Nephron (organoid): ENCODE measurements around the gene FANCD2.
A peak's percentile ranks its signal among the peaks of the same experiment; 100 is the strongest.
"Not testable (repeated sequence)": the region's sequence is repeated elsewhere in the genome, so short reads cannot be mapped to it uniquely, and the experiment has no call there.

Source experiments
- H3K27ac Mint-ChIP-seq, 3 experiments: 2 replicates each; pipeline ENCODE4 v1.8.0; 2020; ENCODE audit warnings: mixed read lengths in 3 of 3, mild to moderate bottlenecking in 2 of 3, moderate library complexity in 1 of 3
- H3K27me3 Mint-ChIP-seq: 2 replicates; pipeline ENCODE4 v1.8.0; 2021; ENCODE audit warnings: low read depth, mild to moderate bottlenecking, moderate library complexity, mixed read lengths
- H3K36me3 Mint-ChIP-seq: 2 replicates; pipeline ENCODE4 v1.8.0; 2020; ENCODE audit warnings: low read depth, mixed read lengths
- H3K4me1 Mint-ChIP-seq: 2 replicates; pipeline ENCODE4 v1.8.0; 2020; ENCODE audit warnings: mixed read lengths
- H3K4me3 Mint-ChIP-seq, 3 experiments: 2 replicates each; pipeline ENCODE4 v1.8.0; 2020; ENCODE audit warnings: mild to moderate bottlenecking in 3 of 3, mixed read lengths in 3 of 3, moderate library complexity in 2 of 3
- H3K9me3 Mint-ChIP-seq: 2 replicates; pipeline ENCODE4 v1.8.0; 2020; ENCODE audit warnings: mixed read lengths
- CTCF ChIP-seq, 3 experiments: fragments of 200-600 bp; sonication (generic); IDR thresholded peaks; one replicate each; pipeline ENCODE4 v1.5.0; 2021; ENCODE audit warnings: antibody characterized with exemption in 3 of 3; ENCODE audit not compliant: unreplicated experiment in 3 of 3

FANCD2 gene

GRCh38 chr3:10119376-10119775 is 93.1 kb downstream of the FANCD2 start:
- no peak for TF ChIP-seq CTCF (IDR thresholded peaks at IDR 0.05; ENCODE audit: unreplicated experiment in 3 of 3)
- no peak overlapping the region for H3K27ac Mint-ChIP-seq
- H3K4me3 Mint-ChIP-seq, result peak overlapping the region in 1 of 3 experiments; percentile 27
- H3K9me3 Mint-ChIP-seq, result no peaks in the 10 kb centered on the region
- H3K4me1 Mint-ChIP-seq, result peaks cover 13% of the 10 kb centered on the region
- H3K27me3 Mint-ChIP-seq, result no peaks in the 10 kb centered on the region
- H3K36me3 Mint-ChIP-seq, result peaks cover 28% of the 10 kb centered on the region

- H3K27me3 Mint-ChIP-seq, result no peaks in the 10 kb centered on the region
These were observed 94.8 kb downstream of the FANCD2 start for GRCh38 chr3:10121064-10121463.

DNA sequence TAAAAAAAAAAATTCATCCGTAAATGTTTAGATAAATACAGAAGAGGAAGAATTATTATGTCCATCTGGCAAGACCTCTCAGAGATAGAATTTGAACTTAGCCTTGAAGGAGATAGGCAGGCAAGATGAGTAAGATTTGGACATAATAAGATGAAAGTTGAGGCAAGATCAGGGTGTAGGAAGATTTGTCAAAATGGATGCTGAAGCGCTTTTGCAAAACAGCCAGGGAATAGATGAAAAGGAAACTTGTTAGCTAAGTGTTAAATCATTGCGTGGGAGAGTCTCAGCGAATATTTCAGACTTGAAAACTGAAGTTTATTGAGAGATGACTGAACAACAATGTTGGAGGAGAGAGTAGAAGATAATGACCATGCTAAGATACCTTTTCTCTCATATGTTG is 96.5 kb downstream of the FANCD2 start:
- H3K4me3 Mint-ChIP-seq, result no peak overlapping the region
- no peaks in the 10 kb centered on the region for H3K9me3 Mint-ChIP-seq
- no peak overlapping the region for H3K27ac Mint-ChIP-seq
- H3K36me3 Mint-ChIP-seq, result peaks cover 55% of the 10 kb centered on the region
- TF ChIP-seq CTCF (IDR thresholded peaks at IDR 0.05; ENCODE audit: unreplicated experiment in 3 of 3), result no peak
- H3K27me3 Mint-ChIP-seq, result no peaks in the 10 kb centered on the region
- H3K4me1 Mint-ChIP-seq, result no peaks in the 10 kb centered on the region

More at GRCh38 chr3:10121064-10121463, 94.8 kb downstream of the FANCD2 start:
- Mint-ChIP-seq H3K4me1 (peaks cover 6% of the 10 kb centered on the region), H3K27ac (no peak overlapping the region), H3K36me3 (peaks cover 40% of the 10 kb centered on the region), H3K4me3 (no peak overlapping the region), H3K9me3 (no peaks in the 10 kb centered on the region)
- no peak for TF ChIP-seq CTCF (IDR thresholded peaks at IDR 0.05; ENCODE audit: unreplicated experiment in 3 of 3)

- H3K9me3 Mint-ChIP-seq, H3K27me3 Mint-ChIP-seq, H3K4me1 Mint-ChIP-seq, H3K36me3 Mint-ChIP-seq, H3K27ac Mint-ChIP-seq, H3K4me3 Mint-ChIP-seq: not testable (repeated sequence)
These were observed 109.6 kb downstream of the FANCD2 start for GRCh38 chr3:10135872-10136271.

GRCh38 chr3:10136426-10137005 is 110.3 kb downstream of the FANCD2 start:
- no peak for TF ChIP-seq CTCF (IDR thresholded peaks at IDR 0.05; ENCODE audit: unreplicated experiment in 3 of 3)
- Mint-ChIP-seq H3K36me3 (no peaks in the 10 kb centered on the region), H3K27ac (no peak overlapping the region), H3K4me3 (no peak overlapping the region), H3K4me1 (no peaks in the 10 kb centered on the region), H3K9me3 (no peaks in the 10 kb centered on the region), H3K27me3 (no peaks in the 10 kb centered on the region)

GRCh38 chr3:10137178-10137577 is 110.9 kb downstream of the FANCD2 start:
- no peak for TF ChIP-seq CTCF (IDR thresholded peaks at IDR 0.05; ENCODE audit: unreplicated experiment in 3 of 3)
- no peaks in the 10 kb centered on the region for H3K27me3 Mint-ChIP-seq
- no peak overlapping the region for H3K27ac Mint-ChIP-seq
- no peaks in the 10 kb centered on the region for H3K9me3 Mint-ChIP-seq
- H3K36me3 Mint-ChIP-seq, result no peaks in the 10 kb centered on the region
- H3K4me3 Mint-ChIP-seq, result no peak overlapping the region
- H3K4me1 Mint-ChIP-seq, result no peaks in the 10 kb centered on the region
